SU-DHL-6 (cell line): ENCODE results near the gene TTLL11.

Experiments used
- CTCF ChIP-seq: fragments of 200-600 bp; sonication (generic); IDR thresholded peaks from one replicate; pipeline ENCODE4 v1.5.1; 2017; ENCODE audit warnings: antibody characterized with exemption, mild to moderate bottlenecking, low read length, moderate library complexity; ENCODE audit not compliant: insufficient read depth, poor library complexity, severe bottlenecking
- EZH2phosphoT487 ChIP-seq: fragments of 200-600 bp; sonication (generic), shearing (Covaris generic); conservative IDR thresholded peaks from 2 replicates; pipeline ENCODE4 v1.6.1; 2018; ENCODE audit warnings: mild to moderate bottlenecking, antibody characterized with exemption, low read length, moderate library complexity, mixed read lengths

GRCh38 chr9:121821326-121821725, 271.8 kb downstream of the TTLL11 start:
- TF ChIP-seq CTCF = no peak
- TF ChIP-seq EZH2phosphoT487 = no peak
